ENCODE data around the gene NPM1.

DNA sequence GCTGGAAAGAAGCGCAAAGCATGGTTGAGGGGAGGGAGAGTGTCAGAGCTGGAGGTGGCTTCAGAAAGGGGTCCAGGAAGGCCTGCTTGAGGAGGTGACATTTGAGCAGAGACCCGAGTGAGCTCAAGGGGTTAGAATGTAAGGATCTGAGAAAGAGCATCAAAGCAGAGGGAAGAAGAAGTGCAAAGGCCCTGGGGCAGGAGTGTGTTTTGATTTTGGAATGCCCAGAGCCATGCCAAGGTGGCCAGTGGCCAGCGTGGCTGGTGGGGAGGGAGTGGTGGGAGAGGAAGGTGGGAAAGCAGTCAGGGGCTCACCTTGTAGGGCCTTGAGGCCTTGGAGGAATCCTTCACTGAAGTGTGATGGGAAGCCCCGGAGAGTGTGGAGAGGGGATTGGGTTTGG is 47.2 kb downstream of the NPM1 start:
- TF ChIP-seq, protein P1, sequence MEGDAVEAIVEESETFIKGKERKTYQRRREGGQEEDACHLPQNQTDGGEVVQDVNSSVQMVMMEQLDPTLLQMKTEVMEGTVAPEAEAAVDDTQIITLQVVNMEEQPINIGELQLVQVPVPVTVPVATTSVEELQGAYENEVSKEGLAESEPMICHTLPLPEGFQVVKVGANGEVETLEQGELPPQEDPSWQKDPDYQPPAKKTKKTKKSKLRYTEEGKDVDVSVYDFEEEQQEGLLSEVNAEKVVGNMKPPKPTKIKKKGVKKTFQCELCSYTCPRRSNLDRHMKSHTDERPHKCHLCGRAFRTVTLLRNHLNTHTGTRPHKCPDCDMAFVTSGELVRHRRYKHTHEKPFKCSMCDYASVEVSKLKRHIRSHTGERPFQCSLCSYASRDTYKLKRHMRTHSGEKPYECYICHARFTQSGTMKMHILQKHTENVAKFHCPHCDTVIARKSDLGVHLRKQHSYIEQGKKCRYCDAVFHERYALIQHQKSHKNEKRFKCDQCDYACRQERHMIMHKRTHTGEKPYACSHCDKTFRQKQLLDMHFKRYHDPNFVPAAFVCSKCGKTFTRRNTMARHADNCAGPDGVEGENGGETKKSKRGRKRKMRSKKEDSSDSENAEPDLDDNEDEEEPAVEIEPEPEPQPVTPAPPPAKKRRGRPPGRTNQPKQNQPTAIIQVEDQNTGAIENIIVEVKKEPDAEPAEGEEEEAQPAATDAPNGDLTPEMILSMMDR (IDR thresholded peaks at IDR 0.05): no peak
- no peak for TF ChIP-seq POLR2A (IDR thresholded peaks at IDR 0.05)
